IMR-90 (cell line): ENCODE measurements around the gene MSRB1. TPM values are rescaled to one million over a fixed set of nuclear protein-coding genes. Genes with fewer than 3 reads are reported as not detected.

ENCODE experiments used
- ATAC-seq: fragments of 200-7000 bp; cut with Tn5 transposase; 2 replicates; pipeline ENCODE4 v1.9.1; 2020; ENCODE audit warnings: low read depth, mild to moderate bottlenecking, moderate library complexity
- BruUV-seq: library from RNA; stranded (reverse); fragments of 400-500 nt; replicated peaks from 2 replicates; lab custom pipeline; 2021; lab: Mats Ljungman, UMichigan
- CTCF ChIA-PET: fragments of 300-600 bp; formaldehyde crosslinking; extraction: SDS; loops from one replicate; lab custom pipeline; 2021; ENCODE audit warnings: antibody characterized with exemption; lab: Yijun Ruan, JAX
- POLR2A ChIA-PET: fragments of 300-600 bp; sonication (Branson Sonifier 250); formaldehyde crosslinking; loops from one replicate; lab custom pipeline; 2022; ENCODE audit warnings: antibody characterized with exemption; ENCODE audit not compliant: unreplicated experiment; lab: Charles Lee
- DNase-seq: peaks from one replicate; pipeline ENCODE4 v3.0.0; 2013
- H2AFZ ChIP-seq: replicated peaks from 2 replicates; pipeline ENCODE3; 2013; ENCODE audit warnings: low read length, mild to moderate bottlenecking; ENCODE audit not compliant: poor library complexity
- H2AK5ac ChIP-seq: 2 replicates; pipeline ENCODE4 v1.6.1; 2013; ENCODE audit warnings: low read depth, low read length, inconsistent platforms
- H2AK9ac ChIP-seq: replicated peaks from 2 replicates; pipeline ENCODE3; 2013; ENCODE audit warnings: mild to moderate bottlenecking, low read depth, low read length, moderate library complexity; ENCODE audit not compliant: poor library complexity
- H2BK120ac ChIP-seq: 2 replicates; pipeline ENCODE4 v1.6.1; 2013; ENCODE audit warnings: low read depth, low read length, inconsistent platforms
- H2BK15ac ChIP-seq: 3 replicates; pipeline ENCODE4 v1.6.1; 2013; ENCODE audit warnings: low read depth, low read length, inconsistent platforms
- H2BK20ac ChIP-seq: 2 replicates; pipeline ENCODE4 v1.6.1; 2013; ENCODE audit warnings: low read depth, mild to moderate bottlenecking, inconsistent platforms, low read length, moderate library complexity
- H2BK5ac ChIP-seq: 2 replicates; pipeline ENCODE4 v1.6.1; 2013; ENCODE audit warnings: mild to moderate bottlenecking, low read depth, low read length, inconsistent platforms; ENCODE audit not compliant: poor library complexity, severe bottlenecking
- H3K14ac ChIP-seq: replicated peaks from 2 replicates; pipeline ENCODE4 v1.6.1; 2013; ENCODE audit warnings: low read depth, low read length, inconsistent platforms
- H3K18ac ChIP-seq: 2 replicates; pipeline ENCODE4 v1.6.1; 2013; ENCODE audit warnings: low read depth, low read length, control low read depth
- H3K23ac ChIP-seq: 2 replicates; pipeline ENCODE4 v1.6.1; 2013; ENCODE audit warnings: low read depth, low read length, inconsistent platforms
- H3K27ac ChIP-seq: 2 replicates; pipeline ENCODE4 v1.5.1; 2013; ENCODE audit warnings: mild to moderate bottlenecking, control low read depth, low read length; ENCODE audit not compliant: insufficient read depth
- H3K27me3 ChIP-seq: 2 replicates; pipeline ENCODE4 v1.6.1; 2013; ENCODE audit warnings: low read length; ENCODE audit not compliant: control insufficient read depth, insufficient read depth
- H3K36me3 ChIP-seq: 2 replicates; pipeline ENCODE4 v1.6.1; 2013; ENCODE audit warnings: low read length, mixed read lengths; ENCODE audit not compliant: control insufficient read depth, insufficient read depth
- H3K4ac ChIP-seq: 2 replicates; pipeline ENCODE4 v1.6.1; 2013; ENCODE audit warnings: low read depth, low read length, inconsistent platforms
- H3K4me1 ChIP-seq: 2 replicates; pipeline ENCODE4 v1.6.1; 2013; ENCODE audit warnings: low read length, mixed read lengths; ENCODE audit not compliant: control insufficient read depth, insufficient read depth
- H3K4me2 ChIP-seq: 2 replicates; pipeline ENCODE4 v1.6.1; 2013; ENCODE audit warnings: low read depth, mild to moderate bottlenecking, control low read depth, low read length, moderate library complexity
- H3K4me3 ChIP-seq: 2 replicates; pipeline ENCODE4 v1.5.1; 2013; ENCODE audit warnings: low read depth, mild to moderate bottlenecking, control low read depth, low read length, moderate library complexity; ENCODE audit not compliant: insufficient read depth
- H3K56ac ChIP-seq: 2 replicates; pipeline ENCODE4 v1.6.1; 2013; ENCODE audit warnings: low read length, inconsistent platforms; ENCODE audit not compliant: insufficient read depth; ENCODE audit errors: extremely low read depth
- H3K79me1 ChIP-seq, 2 experiments: 2 replicates each; pipeline ENCODE4 v1.6.1; 2013; ENCODE audit warnings: low read length in 2 of 2, inconsistent platforms in 1 of 2, low read depth in 1 of 2
- H3K9ac ChIP-seq: 2 replicates; pipeline ENCODE4 v1.6.1; 2013; ENCODE audit warnings: low read depth, low read length, control low read depth
- H3K9me1 ChIP-seq: 2 replicates; pipeline ENCODE4 v1.6.1; 2013; ENCODE audit warnings: low read length, inconsistent platforms; ENCODE audit not compliant: insufficient read depth
- H3K9me3 ChIP-seq: 2 replicates; pipeline ENCODE4 v1.6.1; 2013; ENCODE audit warnings: low read length; ENCODE audit not compliant: control insufficient read depth, insufficient read depth
- H4K20me1 ChIP-seq: 2 replicates; pipeline ENCODE4 v1.6.1; 2013; ENCODE audit warnings: low read length, inconsistent platforms; ENCODE audit not compliant: insufficient read depth
- H4K5ac ChIP-seq: 2 replicates; pipeline ENCODE4 v1.6.1; 2013; ENCODE audit warnings: mild to moderate bottlenecking, low read depth, low read length, control low read depth
- H4K8ac ChIP-seq, 2 experiments: 2 replicates each; pipeline ENCODE4 v1.6.1; 2013; ENCODE audit warnings: low read depth in 2 of 2, low read length in 2 of 2, control low read depth in 1 of 2, inconsistent platforms in 1 of 2
- H4K91ac ChIP-seq: 2 replicates; pipeline ENCODE4 v1.6.1; 2013; ENCODE audit warnings: low read depth, low read length, inconsistent platforms; ENCODE audit not compliant: insufficient read depth
- CTCF ChIP-seq: conservative IDR thresholded peaks from 2 replicates; pipeline ENCODE4 v1.5.1; 2012; ENCODE audit warnings: mild to moderate bottlenecking, low read depth, low read length, improper control_type of control experiment
- ELK1 ChIP-seq: fragments of 150-350 bp; IDR thresholded peaks from 2 replicates; pipeline ENCODE4 v1.6.1; 2016; ENCODE audit warnings: low read depth, mild to moderate bottlenecking, low read length, moderate library complexity, borderline replicate concordance
- MAFK ChIP-seq: IDR thresholded peaks from 2 replicates; pipeline ENCODE4 v1.6.1; 2012; ENCODE audit warnings: low read depth, low read length, improper control_type of control experiment
- MXI1 ChIP-seq: IDR thresholded peaks from 2 replicates; pipeline ENCODE4 v1.6.1; 2012; ENCODE audit warnings: low read depth, mild to moderate bottlenecking, low read length, moderate library complexity, borderline replicate concordance
- RCOR1 ChIP-seq: IDR thresholded peaks from 2 replicates; pipeline ENCODE4 v1.6.1; 2012; ENCODE audit warnings: mild to moderate bottlenecking, low read length, improper control_type of control experiment; ENCODE audit not compliant: insufficient replicate concordance
- WGBS, 2 experiments: methylation state at CpG; one replicate each; pipeline versions ENCODE4 v1.1.5 to v1.1.7; 2013; ENCODE audit warnings: missing lambda C conversion rate in 2 of 2; ENCODE audit not compliant: insufficient read length in 1 of 2; ENCODE audit errors: extremely low coverage in 2 of 2; 5-methylcytosine and 5-hydroxymethylcytosine counted together
- dilution Hi-C: fragments of 300-500 bp; cut with HindIII; formaldehyde crosslinking; loops from one replicate; pipeline ENCODE4 v1.14.3; 2018; ENCODE audit warnings: low sequenced_read_pairs; ENCODE audit not compliant: unreplicated experiment
- in situ Hi-C: fragments of 300-500 bp; cut with MboI; formaldehyde crosslinking; loops from 3 replicates; pipeline ENCODE4 v1.14.3; 2019; ENCODE audit warnings: low sequenced_read_pairs, inconsistent platforms, mixed read lengths
- intact Hi-C: fragments of 100-400 bp; cut with micrococcal nuclease; formaldehyde crosslinking; loops from 2 replicates; pipeline ENCODE4 v1.10.0; 2022
- polyA plus RNA-seq, 3 experiments: library from polyadenylated mRNA; depleted of rRNA; stranded (reverse); fragments of >200 nt; gene quantifications; 2 replicates each; pipeline ENCODE4 v1.2.3, GENCODE V29; 2012; ENCODE audit warnings: low replicate concordance in 1 of 3
- total RNA-seq: library from RNA; depleted of rRNA; stranded (reverse); fragments of >200 nt; gene quantifications from 2 replicates; pipeline ENCODE4 v1.2.3, GENCODE V29; 2012

Gene MSRB1
- total and polyA plus RNA-seq, 2 of the 4 experiments (the other 2 are of a cell fraction) = 17.0 to 32.3 TPM

GRCh38 chr16:1973461-1974156 lies 30.6 kb upstream of the MSRB1 start:
- no peak overlapping the region for H4K91ac ChIP-seq
- WGBS, 2 experiments = 97% methylated on average over 5 of the region's 16 CpGs; no CpG with 5 or more reads in 1 of the 2 experiments
- H4K5ac ChIP-seq = no peak overlapping the region
- H2AK9ac ChIP-seq = no peak overlapping the region
- H3K14ac ChIP-seq = no peak overlapping the region
- TF ChIP-seq MXI1 = no peak
- TF ChIP-seq CTCF = no peak
- TF ChIP-seq RCOR1 = no peak
- TF ChIP-seq MAFK = no peak
- no peak for TF ChIP-seq ELK1
- no peaks in the 10 kb centered on the region for H3K9me3 ChIP-seq
- peaks cover 40% of the 10 kb centered on the region for H3K36me3 ChIP-seq
- no peak overlapping the region for H3K23ac ChIP-seq
- H3K4me1 ChIP-seq = peaks cover 6% of the 10 kb centered on the region
- dilution Hi-C loops (no loop called here), in situ Hi-C loops (no loop called here), intact Hi-C loops (no loop called here)
- peaks cover 9 to 36% of the 10 kb centered on the region in 2 experiments for H3K79me1 ChIP-seq
- H2BK5ac ChIP-seq = no peak overlapping the region
- BruUV-seq = no TSS peak
- POLR2A ChIA-PET = no interaction called here
- no peak overlapping the region for H2AK5ac ChIP-seq
- no peak overlapping the region for H2BK20ac ChIP-seq
- H3K27me3 ChIP-seq = no peaks in the 10 kb centered on the region
- H2AFZ ChIP-seq = no peak overlapping the region
- no peak overlapping the region for H4K8ac ChIP-seq
- H3K4me2 ChIP-seq = no peak overlapping the region
- H3K9ac ChIP-seq = no peak overlapping the region
- no peak overlapping the region for H3K4me3 ChIP-seq
- CTCF ChIA-PET = no interaction called here
- H3K4ac ChIP-seq = no peak overlapping the region
- H3K18ac ChIP-seq = no peak overlapping the region
- no peak overlapping the region for H2BK120ac ChIP-seq
- H2BK15ac ChIP-seq = no peak overlapping the region
- DNase-seq (no peak), ATAC-seq (no peak)
- H3K9me1 ChIP-seq = peaks cover 3% of the 10 kb centered on the region; the same call in 1 of the 2 replicates
- no peak overlapping the region for H3K56ac ChIP-seq
- H4K20me1 ChIP-seq = no peaks in the 10 kb centered on the region; the same call in 1 of the 2 replicates
- H3K27ac ChIP-seq = no peak overlapping the region
